Measurements from ENCODE around the gene NEDD8. TPM values are rescaled to one million over a fixed set of nuclear protein-coding genes. Genes with fewer than 3 reads are reported as not detected.

The NEDD8 gene
- total and polyA plus RNA-seq, 8 donors = 162 to 219 (median 200) TPM

GRCh38 chr14:24269910-24270536 is 37.9 kb upstream of the NEDD8 start:
- H3K36me3 ChIP-seq = peaks cover 0 to 53% of the 10 kb centered on the region in 2 donors
- intact Hi-C loops (cut with DNase I) = no loop called here

GRCh38 chr14:24269368-24269767 is 37.2 kb upstream of the NEDD8 start:
- Histone ChIP-seq H3K4me3 (no peak overlapping the region), H3K4me1 (peaks cover 23 to 35% of the 10 kb centered on the region in 2 donors), H3K27me3 (no peaks in the 10 kb centered on the region), H3K36me3 (peaks cover 0 to 55% of the 10 kb centered on the region in 2 donors), H3K27ac (no peak overlapping the region), H3K9me3 (no peaks in the 10 kb centered on the region)
- ATAC-seq (no peak), DNase-seq (no peak)
- no peak for TF ChIP-seq CTCF (IDR thresholded peaks at IDR 0.05)
- intact Hi-C loops (cut with DNase I) = no loop called here

More at GRCh38 chr14:24269910-24270536, 37.9 kb upstream of the NEDD8 start:
- H3K27me3 ChIP-seq = no peaks in the 10 kb centered on the region
- no peak overlapping the region for H3K27ac ChIP-seq
- no peak for TF ChIP-seq CTCF (IDR thresholded peaks at IDR 0.05)
- peaks cover 23 to 41% of the 10 kb centered on the region in 2 donors for H3K4me1 ChIP-seq
- no peak overlapping the region for H3K4me3 ChIP-seq
- H3K9me3 ChIP-seq = no peaks in the 10 kb centered on the region
- ATAC-seq = no peak
- peak in 1 of 4 donors; percentile 56 for DNase-seq

GRCh38 chr14:24268225-24268624 is 36.1 kb upstream of the NEDD8 start:
- TF ChIP-seq CTCF (IDR thresholded peaks at IDR 0.05) = no peak

GRCh38 chr14:24267516-24267915 is 35.3 kb upstream of the NEDD8 start:
- no peaks in the 10 kb centered on the region for H3K27me3 ChIP-seq
- no peaks in the 10 kb centered on the region for H3K9me3 ChIP-seq
- TF ChIP-seq CTCF (IDR thresholded peaks at IDR 0.05) = no peak
- intact Hi-C loops (cut with DNase I) = no loop called here
- H3K27ac ChIP-seq = no peak overlapping the region
- H3K4me3 ChIP-seq = no peak overlapping the region
- no peak for ATAC-seq
- H3K4me1 ChIP-seq = peaks cover 10 to 16% of the 10 kb centered on the region in 2 donors
- H3K36me3 ChIP-seq = peaks cover 0 to 55% of the 10 kb centered on the region in 2 donors
- DNase-seq = no peak

More at GRCh38 chr14:24268225-24268624, 36.1 kb upstream of the NEDD8 start:
- DNase-seq = no peak
- peaks cover 0 to 55% of the 10 kb centered on the region in 2 donors for H3K36me3 ChIP-seq
- no peaks in the 10 kb centered on the region for H3K9me3 ChIP-seq
- no peak overlapping the region for H3K27ac ChIP-seq
- H3K4me3 ChIP-seq = no peak overlapping the region
- peaks cover 17 to 23% of the 10 kb centered on the region in 2 donors for H3K4me1 ChIP-seq
- intact Hi-C loops (cut with DNase I) = no loop called here
- H3K27me3 ChIP-seq = no peaks in the 10 kb centered on the region
- ATAC-seq = no peak

GRCh38 chr14:24266344-24267244 is 34.4 kb upstream of the NEDD8 start:
- TF ChIP-seq CTCF (IDR thresholded peaks at IDR 0.05) = no peak
- Histone ChIP-seq H3K4me1 (peaks cover 3 to 7% of the 10 kb centered on the region in 2 donors), H3K4me3 (no peak overlapping the region), H3K36me3 (peaks cover 0 to 55% of the 10 kb centered on the region in 2 donors), H3K9me3 (no peaks in the 10 kb centered on the region), H3K27me3 (no peaks in the 10 kb centered on the region), H3K27ac (no peak overlapping the region)
- DNase-seq (no peak), ATAC-seq (no peak)
- intact Hi-C loops (cut with DNase I) = no loop called here
